Cardiac fibroblast (primary cell): ENCODE measurements around the gene CTBS.

Experiments used
- DNase-seq, 2 donors: peaks; one replicate each; pipeline versions ENCODE4 v3.0.0 to v3.0.0-alpha.2; 2010; ENCODE audit warnings: low read depth in 2 of 2
- H3K4me3 ChIP-seq, 2 donors: replicated peaks in 1 of 2; 1 replicate in 1 of 2; 2 replicates in 1 of 2; pipeline ENCODE4 v1.5.1; 2011; ENCODE audit warnings: low read depth in 2 of 2, low read length in 2 of 2, mild to moderate bottlenecking in 2 of 2, moderate library complexity in 1 of 2
- CTCF ChIP-seq: IDR thresholded peaks from one replicate; pipeline ENCODE4 v1.5.1; 2011; ENCODE audit warnings: low read depth, mild to moderate bottlenecking, low read length, inconsistent platforms

Gene CTBS

GRCh38 chr1:84573967-84574842 is at the start of gene CTBS:
Gene CTBS, minus strand, starts transcription at chr1:84574440. Its CDS starts 25 bp downstream, at chr1:84574415.
- DNase-seq, result peak; percentile 88 to 92
- TF ChIP-seq CTCF, result no peak
- peak within 1 kb of the TSS; percentile 55 to 59 for H3K4me3 ChIP-seq

DNA sequence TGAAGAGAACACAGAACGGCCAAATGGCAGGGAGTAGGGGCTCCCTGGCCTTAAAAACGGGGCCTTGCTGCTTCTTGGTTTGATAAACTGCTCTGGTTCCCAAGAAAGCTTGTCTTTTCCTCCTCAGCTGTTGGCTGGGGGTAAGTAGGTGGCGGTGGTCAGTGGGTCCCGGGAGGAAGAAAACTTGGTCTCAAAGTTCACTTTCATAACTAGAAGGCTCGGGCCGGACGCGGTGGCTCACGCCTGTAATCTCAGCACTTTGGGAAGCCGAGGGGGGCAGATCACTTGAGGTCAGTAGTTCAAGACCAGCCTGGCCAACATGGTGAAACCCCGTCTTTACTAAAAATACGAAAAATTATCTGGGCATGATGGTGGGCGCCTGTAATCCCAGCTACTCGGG is 47.3 kb upstream of the CTBS start:
- H3K4me3 ChIP-seq, result no peak overlapping the region
- DNase-seq, result no peak
- no peak for TF ChIP-seq CTCF

DNA sequence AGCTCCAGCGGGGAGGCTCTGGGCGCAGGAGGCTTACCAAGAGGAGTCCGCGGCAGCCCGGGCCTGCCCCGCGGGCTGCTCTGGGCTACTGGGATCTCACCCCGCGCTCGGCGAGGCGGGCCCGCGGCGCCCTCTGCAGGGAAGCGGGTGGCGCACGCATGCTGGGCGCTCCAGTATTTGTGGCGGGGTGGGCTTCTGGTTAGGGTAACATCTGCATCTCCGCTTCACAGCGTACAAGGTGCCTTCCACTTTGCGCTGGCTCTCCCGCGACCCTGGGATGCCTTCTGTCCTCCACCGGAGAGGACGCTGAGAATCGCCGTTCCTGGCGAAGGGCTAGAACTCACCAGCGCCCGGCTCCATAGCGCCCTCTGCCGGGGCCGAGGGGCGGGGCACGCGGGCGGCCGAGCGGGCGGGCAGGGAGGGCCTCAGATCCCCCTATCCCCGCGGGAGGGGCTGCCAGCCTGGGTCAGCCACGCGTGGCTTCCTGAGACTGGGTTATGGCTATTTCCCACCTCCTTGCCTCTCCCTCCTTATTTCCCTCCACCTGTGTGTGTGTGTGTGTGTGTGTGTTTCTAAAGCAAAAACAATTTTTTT is 46.6 kb upstream of the CTBS start:
- peak; percentile 63 for TF ChIP-seq CTCF
- H3K4me3 ChIP-seq, result peak overlapping the region; percentile 53 to 66
- peak; percentile 76 to 84 for DNase-seq

DNA sequence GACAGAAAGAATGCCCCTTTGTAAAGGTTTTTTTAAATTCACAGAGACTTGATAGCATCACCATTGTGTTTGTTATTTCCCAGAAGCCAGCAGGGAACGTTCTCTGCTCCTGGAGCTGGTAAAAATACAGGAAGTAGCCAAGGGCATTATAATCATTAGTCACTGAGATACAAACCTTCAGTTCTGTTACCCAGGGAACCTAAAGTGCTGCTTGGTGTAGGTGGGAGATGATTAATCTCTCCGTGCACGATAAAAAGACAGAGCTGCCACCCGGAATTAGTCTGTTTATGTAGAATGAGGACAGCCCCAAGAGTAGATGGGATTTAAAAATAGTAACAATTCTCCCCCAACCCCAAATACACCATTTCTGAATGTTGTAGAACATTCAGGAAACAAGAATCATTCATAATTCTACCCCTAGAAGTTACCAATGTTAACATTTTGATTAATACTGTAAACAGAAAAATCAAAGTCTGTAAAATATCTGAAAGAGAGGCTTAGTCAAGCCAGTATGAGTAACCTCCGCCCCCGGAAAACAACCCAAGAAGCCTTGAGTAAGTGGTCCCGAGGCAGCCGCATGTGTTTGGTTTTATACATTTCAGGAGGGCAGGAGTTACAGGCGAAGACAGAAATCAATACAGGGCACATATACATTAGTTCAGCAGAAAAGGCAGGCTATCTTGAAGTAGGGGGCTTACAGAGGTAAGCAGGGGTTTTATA is 45.3 kb upstream of the CTBS start:
- peak; percentile 81 to 89 for DNase-seq

DNA sequence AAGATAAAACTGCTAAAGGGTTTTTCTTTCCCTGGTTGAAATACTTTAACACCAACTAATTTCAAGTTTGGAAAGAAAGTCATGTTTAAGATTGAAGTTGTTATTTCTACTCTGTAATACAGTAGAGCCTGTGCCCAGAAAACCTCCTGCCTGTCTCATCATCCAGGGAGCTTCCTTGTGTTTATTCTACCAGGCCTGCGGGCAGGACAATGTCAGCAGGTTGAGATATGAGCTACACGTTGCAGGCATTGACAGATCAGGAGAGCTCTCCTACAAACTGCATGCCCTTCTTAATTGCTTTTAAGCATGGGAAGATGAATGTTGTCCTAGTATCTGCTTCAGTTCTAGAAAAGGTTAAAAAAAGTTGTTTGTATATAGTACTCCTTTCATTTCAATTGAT is 43.1 kb upstream of the CTBS start:
- no peak for TF ChIP-seq CTCF
- no peak overlapping the region for H3K4me3 ChIP-seq
- DNase-seq, result no peak

More for the DNA sequence above, 45.3 kb upstream of the CTBS start:
- no peak overlapping the region for H3K4me3 ChIP-seq
- no peak for TF ChIP-seq CTCF

GRCh38 chr1:84615790-84616189 is 41.5 kb upstream of the CTBS start:
- no peak for DNase-seq
- H3K4me3 ChIP-seq, result no peak overlapping the region
- no peak for TF ChIP-seq CTCF
